GM21447 (cell line): ENCODE data around the gene FBXL16.

ENCODE experiments used
- ATAC-seq: cut with Tn5 transposase; IDR thresholded peaks from one replicate; pipeline ENCODE4 v1.9.1; 2021; ENCODE audit not compliant: unreplicated experiment

FBXL16 gene

GRCh38 chr16:678858-679813, 26.5 kb downstream of the FBXL16 start:
- ATAC-seq, result no peak

- no peak for ATAC-seq
Measured at GRCh38 chr16:678209-678857, 27.3 kb downstream of the FBXL16 start.

- no peak for ATAC-seq
Measured at GRCh38 chr16:677316-678190, 28.0 kb downstream of the FBXL16 start.

GRCh38 chr16:676913-677312, 28.7 kb downstream of the FBXL16 start:
- ATAC-seq, result no peak

GRCh38 chr16:676565-676902, 29.1 kb downstream of the FBXL16 start:
- no peak for ATAC-seq

- no peak for ATAC-seq
Measured at GRCh38 chr16:675884-676564, 29.6 kb downstream of the FBXL16 start.

- ATAC-seq, result no peak
Measured at GRCh38 chr16:674968-675883, 30.4 kb downstream of the FBXL16 start, which contains the start of gene RHBDL1. Gene RHBDL1 (plus strand): TSS chr16:675671. CDS start chr16:675791, 120 bp downstream.

- no peak for ATAC-seq
Measured at GRCh38 chr16:674214-674881, 31.3 kb downstream of the FBXL16 start.

GRCh38 chr16:673399-673991, 32.1 kb downstream of the FBXL16 start:
- ATAC-seq, result no peak

- ATAC-seq, result no peak
Measured at GRCh38 chr16:672851-673250, 32.8 kb downstream of the FBXL16 start.

GRCh38 chr16:672371-672770, 33.2 kb downstream of the FBXL16 start:
- no peak for ATAC-seq

- no peak for ATAC-seq
Measured at GRCh38 chr16:671353-672131, 34.1 kb downstream of the FBXL16 start.

GRCh38 chr16:670485-671352, 34.9 kb downstream of the FBXL16 start:
- no peak for ATAC-seq

- ATAC-seq, result no peak
Measured at GRCh38 chr16:669666-670065, 35.9 kb downstream of the FBXL16 start.

- peak; percentile 13 for ATAC-seq
Measured at GRCh38 chr16:668519-669171, 37.0 kb downstream of the FBXL16 start.

- ATAC-seq, result peak; percentile 68
Measured at GRCh38 chr16:667780-668518, 37.7 kb downstream of the FBXL16 start, which contains the start of gene RHOT2. Gene RHOT2 (plus strand): TSS chr16:668132. CDS start chr16:668200, 68 bp downstream.
